ENCODE data around the gene ABCA1.

ABCA1 gene

DNA sequence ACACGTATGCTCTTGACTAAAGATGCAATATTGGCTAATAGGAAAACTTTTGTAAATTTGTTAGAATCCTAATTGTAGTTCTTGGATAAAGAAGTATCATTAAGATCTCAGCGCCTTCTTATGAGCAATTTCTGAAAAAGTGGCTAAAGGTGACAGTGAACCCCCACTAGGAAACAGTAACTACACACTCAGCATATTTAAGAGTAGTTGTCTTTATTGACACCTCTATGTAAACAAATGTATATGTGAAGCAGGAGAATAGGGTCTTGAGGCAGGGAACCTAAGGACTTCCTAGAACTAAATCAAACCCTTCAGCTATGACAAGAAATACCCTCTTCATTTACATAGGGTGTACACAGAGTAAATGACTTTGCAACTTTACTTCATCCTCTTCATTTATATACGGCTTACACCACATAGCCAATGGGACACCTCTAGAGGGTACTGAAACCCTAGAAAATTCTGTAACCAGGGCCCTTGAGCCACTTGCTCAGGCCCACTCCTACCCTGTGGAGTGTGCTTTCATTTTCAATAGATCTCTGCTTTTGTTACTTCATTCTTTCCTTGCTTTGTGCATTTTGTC lies 177.7 kb downstream of the ABCA1 start:
- CTCF ChIA-PET = no interaction called here
- POLR2A ChIA-PET = no interaction called here
- TF ChIP-seq SP1 (IDR thresholded peaks at IDR 0.05) = no peak
- TF ChIP-seq FOXA1 (IDR thresholded peaks at IDR 0.05) = no peak
- TF ChIP-seq ELF4 (IDR thresholded peaks at IDR 0.05) = no peak
- no peak for TF ChIP-seq SUZ12 (IDR thresholded peaks at IDR 0.05)
- TF ChIP-seq BHLHE40 (IDR thresholded peaks at IDR 0.05; ENCODE audit: borderline replicate concordance) = no peak
- no peak for TF ChIP-seq CTBP1 (IDR thresholded peaks at IDR 0.05; ENCODE audit: borderline replicate concordance)
- no peak for TF ChIP-seq TARDBP (IDR thresholded peaks at IDR 0.05)
- TF ChIP-seq, protein P1, sequence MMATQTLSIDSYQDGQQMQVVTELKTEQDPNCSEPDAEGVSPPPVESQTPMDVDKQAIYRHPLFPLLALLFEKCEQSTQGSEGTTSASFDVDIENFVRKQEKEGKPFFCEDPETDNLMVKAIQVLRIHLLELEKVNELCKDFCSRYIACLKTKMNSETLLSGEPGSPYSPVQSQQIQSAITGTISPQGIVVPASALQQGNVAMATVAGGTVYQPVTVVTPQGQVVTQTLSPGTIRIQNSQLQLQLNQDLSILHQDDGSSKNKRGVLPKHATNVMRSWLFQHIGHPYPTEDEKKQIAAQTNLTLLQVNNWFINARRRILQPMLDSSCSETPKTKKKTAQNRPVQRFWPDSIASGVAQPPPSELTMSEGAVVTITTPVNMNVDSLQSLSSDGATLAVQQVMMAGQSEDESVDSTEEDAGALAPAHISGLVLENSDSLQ (IDR thresholded peaks at IDR 0.05) = no peak
- no peak for TF ChIP-seq LEF1 (IDR thresholded peaks at IDR 0.05; ENCODE audit: borderline replicate concordance)
- TF ChIP-seq NFRKB (IDR thresholded peaks at IDR 0.05) = no peak
- no peak for TF ChIP-seq HDGF (IDR thresholded peaks at IDR 0.05; ENCODE audit: borderline replicate concordance)
- DNase-seq (ENCODE audit: extremely low spot score) = no peak

DNA sequence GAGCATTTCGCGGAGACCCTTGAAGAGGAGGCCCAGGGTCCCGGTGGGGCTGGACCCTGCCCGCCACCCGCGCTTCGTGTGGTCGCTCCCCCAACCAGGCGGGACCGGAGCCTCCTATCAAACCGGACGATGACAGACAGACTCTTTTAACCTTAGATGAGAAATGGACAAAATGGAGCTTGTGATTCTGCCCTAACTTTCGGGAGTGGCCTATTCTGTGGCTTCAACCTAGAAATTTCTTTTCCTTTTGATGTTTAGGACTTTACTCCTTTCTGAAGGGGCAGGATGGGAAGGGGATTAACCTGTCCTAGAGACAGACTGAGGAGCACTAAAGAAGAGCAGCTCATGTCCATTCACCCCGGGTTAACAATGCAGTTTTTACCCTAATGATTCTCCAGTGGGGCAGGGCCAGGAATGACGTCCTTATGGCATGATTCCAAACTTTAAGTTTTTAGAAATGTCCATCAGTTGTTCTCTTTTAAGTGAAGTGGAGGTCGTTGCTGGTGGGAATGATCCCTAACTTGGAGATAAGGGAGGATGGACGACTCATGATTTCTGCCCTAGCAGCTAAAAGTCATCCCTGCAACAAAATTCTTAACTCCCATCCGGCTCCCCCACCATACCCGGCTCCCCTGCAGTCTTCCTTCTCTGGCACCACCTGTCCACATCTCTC lies 179.5 kb downstream of the ABCA1 start:
- POLR2A ChIA-PET = interaction anchor here (0.9 to 1.4 kb wide), 5 partner anchors 12 to 657 kb away, joined by 3 to 4 read pairs (median 3); partner anchors contain the start of gene NIPSNAP3B
- TF ChIP-seq, protein P1 (IDR thresholded peaks at IDR 0.05) = no peak
- TF ChIP-seq ZNF384 (IDR thresholded peaks at IDR 0.05) = no peak
- TF ChIP-seq SP1 (IDR thresholded peaks at IDR 0.05) = no peak
- no peak for TF ChIP-seq NFRKB (IDR thresholded peaks at IDR 0.05)
- no peak for TF ChIP-seq ELF4 (IDR thresholded peaks at IDR 0.05)
- no peak for TF ChIP-seq FOXK2 (IDR thresholded peaks at IDR 0.05)
- no peak for TF ChIP-seq HDGF (IDR thresholded peaks at IDR 0.05; ENCODE audit: borderline replicate concordance)
- no peak for TF ChIP-seq L3MBTL2 (conservative IDR thresholded peaks at IDR 0.05)
- TF ChIP-seq CTBP1 (IDR thresholded peaks at IDR 0.05; ENCODE audit: borderline replicate concordance) = no peak
- CTCF ChIA-PET = interaction anchor here (0.6 kb wide), 1 partner anchor 166 kb away, joined by 3 read pairs; no protein-coding TSS in a partner anchor
- no peak for DNase-seq (ENCODE audit: extremely low spot score)

- ChIA-PET CTCF (interaction anchor here (0.6 kb wide), 4 partner anchors 58 to 729 kb away, joined by 3 read pairs; no protein-coding TSS in a partner anchor), POLR2A (interaction anchor here (0.9 to 1.7 kb wide), 6 partner anchors 13 to 656 kb away, joined by 3 to 5 read pairs (median 3); partner anchors contain the start of gene NIPSNAP3B)
- peak; percentile 75 for DNase-seq (ENCODE audit: extremely low spot score)
- TF ChIP-seq FOXA1 (IDR thresholded peaks at IDR 0.05) (no peak), BHLHE40 (IDR thresholded peaks at IDR 0.05; ENCODE audit: borderline replicate concordance) (no peak), LEF1 (IDR thresholded peaks at IDR 0.05; ENCODE audit: borderline replicate concordance) (no peak), FOXM1 (IDR thresholded peaks at IDR 0.05; ENCODE audit: borderline replicate concordance) (no peak), SP1 (IDR thresholded peaks at IDR 0.05) (no peak), SUZ12 (IDR thresholded peaks at IDR 0.05) (no peak), CTBP1 (IDR thresholded peaks at IDR 0.05; ENCODE audit: borderline replicate concordance) (no peak), TARDBP (IDR thresholded peaks at IDR 0.05) (no peak), HDGF (IDR thresholded peaks at IDR 0.05; ENCODE audit: borderline replicate concordance) (no peak)
- TF ChIP-seq, protein P1 (IDR thresholded peaks at IDR 0.05) = no peak
Observed at GRCh38 chr9:104747565-104748358, 180.2 kb downstream of the ABCA1 start, which contains the start of gene NIPSNAP3A. TSS of gene NIPSNAP3A (plus strand) at chr9:104747683. CDS start at chr9:104747793, 110 bp downstream.

GRCh38 chr9:104747245-104747564 lies 180.8 kb downstream of the ABCA1 start:
- TF ChIP-seq, protein P1 (IDR thresholded peaks at IDR 0.05) = no peak
- peak; percentile 45; the same call in 1 of the 2 replicates for TF ChIP-seq L3MBTL2 (conservative IDR thresholded peaks at IDR 0.05)
- ChIA-PET CTCF (interaction anchor here (0.6 kb wide), 3 partner anchors 59 to 730 kb away, joined by 3 read pairs; no protein-coding TSS in a partner anchor), POLR2A (interaction anchor here (1.7 kb wide), 1 partner anchor 15 kb away, joined by 5 read pairs; no protein-coding TSS in a partner anchor)
- no peak for DNase-seq (ENCODE audit: extremely low spot score)

DNA sequence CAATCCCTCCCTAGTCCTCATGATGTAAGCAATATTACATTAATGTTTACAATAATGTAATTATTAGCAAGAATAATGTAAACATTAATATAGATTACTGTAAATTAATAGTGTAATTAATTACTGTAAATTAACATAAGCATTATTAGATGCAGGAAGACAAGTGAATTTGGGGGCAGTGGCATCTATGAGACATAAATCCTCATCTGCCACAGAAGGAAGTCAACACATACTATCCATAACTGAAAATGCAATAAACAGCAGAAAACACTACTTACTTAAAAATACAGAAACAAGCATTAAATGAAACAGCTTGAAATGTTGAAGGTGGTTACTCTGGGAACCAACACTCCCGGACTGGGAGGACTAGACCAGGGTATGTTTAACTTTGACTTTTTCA lies 181.2 kb downstream of the ABCA1 start:
- DNase-seq (ENCODE audit: extremely low spot score) = no peak
- TF ChIP-seq FOXK2 (IDR thresholded peaks at IDR 0.05) (no peak), SUZ12 (IDR thresholded peaks at IDR 0.05) (no peak), FOXM1 (IDR thresholded peaks at IDR 0.05; ENCODE audit: borderline replicate concordance) (no peak), BHLHE40 (IDR thresholded peaks at IDR 0.05; ENCODE audit: borderline replicate concordance) (no peak), NFRKB (IDR thresholded peaks at IDR 0.05) (no peak), ELF4 (IDR thresholded peaks at IDR 0.05) (no peak), ZNF384 (IDR thresholded peaks at IDR 0.05) (no peak), TARDBP (IDR thresholded peaks at IDR 0.05) (no peak), CTBP1 (IDR thresholded peaks at IDR 0.05; ENCODE audit: borderline replicate concordance) (no peak)
- POLR2A ChIA-PET = interaction anchor here (1.7 kb wide), 1 partner anchor 15 kb away, joined by 5 read pairs; no protein-coding TSS in a partner anchor
- CTCF ChIA-PET = interaction anchor here (0.6 kb wide), 3 partner anchors 59 to 730 kb away, joined by 3 read pairs; no protein-coding TSS in a partner anchor
